Fibroblast of pulmonary artery (primary cell): ENCODE measurements around the gene CRTC3.
A peak's percentile ranks its signal among the peaks of the same experiment; 100 is the strongest.

ENCODE experiments used
- DNase-seq: peaks from one replicate; pipeline ENCODE4 v3.0.0-alpha.2; 2010; ENCODE audit warnings: low read depth
- H3K4me3 ChIP-seq: replicated peaks from 2 replicates; pipeline ENCODE4 v1.5.1; 2011; ENCODE audit warnings: low read depth, mild to moderate bottlenecking, control low read depth, low read length, moderate library complexity
- CTCF ChIP-seq: IDR thresholded peaks from 2 replicates; pipeline ENCODE4 v1.5.1; 2011; ENCODE audit warnings: mild to moderate bottlenecking, control low read depth, low read length, inconsistent platforms; ENCODE audit errors: missing control alignments

Gene CRTC3

GRCh38 chr15:90539789-90540188 lies 10.1 kb downstream of the CRTC3 start:
- H3K4me3 ChIP-seq = no peak overlapping the region
- DNase-seq = no peak
- no peak for TF ChIP-seq CTCF

DNA sequence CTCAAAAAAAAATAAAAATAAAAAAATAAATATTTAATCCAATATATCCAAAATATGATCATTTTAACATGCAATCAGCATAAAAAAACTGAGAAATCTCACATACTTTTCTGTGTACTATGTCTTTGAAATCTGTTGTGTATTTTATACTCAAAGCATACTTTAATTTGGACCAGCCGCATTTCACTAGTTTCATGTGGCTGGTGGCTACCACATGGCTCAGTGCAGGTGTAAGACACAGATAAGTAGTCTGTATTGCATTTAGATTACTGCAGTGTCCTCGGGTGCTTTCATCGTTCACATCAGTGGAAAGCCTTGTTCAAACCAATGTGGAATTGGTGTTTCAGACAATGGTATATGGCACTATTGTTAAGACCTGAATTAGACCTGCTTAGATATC lies 11.0 kb downstream of the CRTC3 start:
- DNase-seq = no peak
- no peak overlapping the region for H3K4me3 ChIP-seq
- no peak for TF ChIP-seq CTCF

GRCh38 chr15:90545095-90545494 lies 15.4 kb downstream of the CRTC3 start:
- no peak for DNase-seq
- no peak for TF ChIP-seq CTCF
- no peak overlapping the region for H3K4me3 ChIP-seq

GRCh38 chr15:90547540-90547939 lies 17.8 kb downstream of the CRTC3 start:
- TF ChIP-seq CTCF = no peak
- DNase-seq = no peak
- H3K4me3 ChIP-seq = no peak overlapping the region

DNA sequence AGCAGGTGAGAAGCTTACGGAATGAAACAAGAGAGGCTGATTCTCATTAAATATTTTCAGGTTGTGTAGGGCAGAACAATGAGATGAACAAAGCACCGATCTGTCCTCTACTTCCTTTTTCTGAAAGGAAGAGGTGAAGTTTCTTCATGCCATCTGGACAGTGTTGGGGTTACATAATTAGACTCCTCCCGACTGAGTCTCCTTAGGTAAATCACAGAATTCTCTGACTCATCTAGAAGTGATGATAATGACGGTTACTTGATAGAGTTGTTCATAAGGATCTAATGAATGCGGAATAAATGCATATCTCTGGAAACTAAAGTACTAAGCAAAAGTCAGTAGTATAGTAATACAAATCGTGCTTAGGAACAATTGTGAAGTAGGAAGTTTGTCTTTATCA lies 21.2 kb downstream of the CRTC3 start:
- DNase-seq = no peak
- H3K4me3 ChIP-seq = no peak overlapping the region
- no peak for TF ChIP-seq CTCF

DNA sequence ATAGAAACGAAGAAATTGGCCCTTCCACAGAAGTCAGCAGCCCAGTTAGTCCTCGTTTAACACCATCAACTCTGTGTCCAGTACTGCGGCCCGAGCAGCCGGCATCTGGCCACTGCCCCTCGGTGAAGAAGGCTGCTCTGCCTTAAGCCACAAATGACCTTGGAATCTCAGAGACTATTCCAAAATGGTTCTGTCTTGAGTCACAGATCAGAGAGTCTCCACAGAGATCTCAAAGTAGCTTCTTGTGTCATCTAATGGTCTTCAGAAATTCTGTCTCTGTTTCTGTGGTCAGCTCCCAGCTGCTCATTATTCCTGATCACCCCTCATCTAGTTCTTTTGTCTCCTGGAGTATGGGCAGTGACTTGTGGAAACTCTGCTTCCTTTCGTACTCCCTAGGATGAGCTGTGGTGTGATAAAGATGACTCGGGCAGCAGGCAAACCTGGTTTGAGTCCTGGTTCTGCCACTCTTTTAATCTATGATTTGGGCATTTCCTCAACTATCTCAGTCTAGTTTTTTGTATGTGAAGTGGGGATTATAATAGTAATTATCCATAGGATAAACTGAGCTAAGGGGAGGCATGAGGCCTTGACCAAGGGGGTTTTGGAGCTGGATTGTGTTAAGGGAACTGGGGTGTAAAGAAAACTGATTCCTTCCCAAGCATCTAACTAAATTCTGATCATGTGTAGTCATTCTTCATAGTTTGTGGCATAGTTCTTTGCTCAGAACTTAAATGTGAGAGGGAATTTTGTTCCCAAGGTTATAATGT lies 22.6 kb downstream of the CRTC3 start:
- no peak overlapping the region for H3K4me3 ChIP-seq
- DNase-seq = peak; percentile 57
- TF ChIP-seq CTCF = no peak

- no peak for DNase-seq
- no peak overlapping the region for H3K4me3 ChIP-seq
- no peak for TF ChIP-seq CTCF
Measured at GRCh38 chr15:90552929-90553211, 23.1 kb downstream of the CRTC3 start.
